Measurements from ENCODE around the gene KISS1R. TPM values are rescaled to one million over a fixed set of nuclear protein-coding genes. Genes with fewer than 3 reads are reported as not detected.
A peak's percentile ranks its signal among the peaks of the same experiment; 100 is the strongest.

KISS1R gene
- total RNA-seq, 4 donors from 2014 or later, result not detected

GRCh38 chr19:906480-906879 lies 10.7 kb upstream of the KISS1R start:
- Histone ChIP-seq H3K4me3 (no peak overlapping the region), H3K9me3 (no peaks in the 10 kb centered on the region), H3K36me3 (peaks cover 0 to 8% (median 4%) of the 10 kb centered on the region in 4 donors), H3K27me3 (no peaks in the 10 kb centered on the region), H3K27ac (replicated peaks in 1 of 4) (no peak overlapping the region), H3K4me1 (peaks cover 0 to 29% (median 22%) of the 10 kb centered on the region in 4 donors)
- TF ChIP-seq EP300 (IDR thresholded peaks at IDR 0.05) (no peak), POLR2A (IDR thresholded peaks at IDR 0.05; ENCODE audit: low read depth) (no peak), CTCF (IDR thresholded peaks at IDR 0.05) (no peak), POLR2AphosphoS5 (IDR thresholded peaks at IDR 0.05) (no peak)
- intact Hi-C loops (cut with DNase I), result no loop called here
- 94% methylated on average over 7 of the region's 7 CpGs for WGBS
- no peak for DNase-seq (ENCODE audit: extremely low spot score)

- intact Hi-C loops (cut with DNase I), result no loop called here
- TF ChIP-seq CTCF (IDR thresholded peaks at IDR 0.05) (no peak), EP300 (IDR thresholded peaks at IDR 0.05) (no peak), POLR2AphosphoS5 (IDR thresholded peaks at IDR 0.05) (no peak), POLR2A (IDR thresholded peaks at IDR 0.05; ENCODE audit: low read depth) (no peak)
- H3K27me3 ChIP-seq, result no peaks in the 10 kb centered on the region
- no peaks in the 10 kb centered on the region for H3K9me3 ChIP-seq
- no peak overlapping the region for H3K4me3 ChIP-seq
- no peak overlapping the region for H3K27ac ChIP-seq (replicated peaks in 1 of 4)
- H3K4me1 ChIP-seq, result peaks cover 0 to 36% (median 29%) of the 10 kb centered on the region in 4 donors
- 74% methylated on average over 7 of the region's 14 CpGs for WGBS
- H3K36me3 ChIP-seq, result peaks cover 0 to 4% (median 0%) of the 10 kb centered on the region in 4 donors
- no peak for DNase-seq (ENCODE audit: extremely low spot score)
Observed at GRCh38 chr19:907183-907853, 9.8 kb upstream of the KISS1R start.

DNA sequence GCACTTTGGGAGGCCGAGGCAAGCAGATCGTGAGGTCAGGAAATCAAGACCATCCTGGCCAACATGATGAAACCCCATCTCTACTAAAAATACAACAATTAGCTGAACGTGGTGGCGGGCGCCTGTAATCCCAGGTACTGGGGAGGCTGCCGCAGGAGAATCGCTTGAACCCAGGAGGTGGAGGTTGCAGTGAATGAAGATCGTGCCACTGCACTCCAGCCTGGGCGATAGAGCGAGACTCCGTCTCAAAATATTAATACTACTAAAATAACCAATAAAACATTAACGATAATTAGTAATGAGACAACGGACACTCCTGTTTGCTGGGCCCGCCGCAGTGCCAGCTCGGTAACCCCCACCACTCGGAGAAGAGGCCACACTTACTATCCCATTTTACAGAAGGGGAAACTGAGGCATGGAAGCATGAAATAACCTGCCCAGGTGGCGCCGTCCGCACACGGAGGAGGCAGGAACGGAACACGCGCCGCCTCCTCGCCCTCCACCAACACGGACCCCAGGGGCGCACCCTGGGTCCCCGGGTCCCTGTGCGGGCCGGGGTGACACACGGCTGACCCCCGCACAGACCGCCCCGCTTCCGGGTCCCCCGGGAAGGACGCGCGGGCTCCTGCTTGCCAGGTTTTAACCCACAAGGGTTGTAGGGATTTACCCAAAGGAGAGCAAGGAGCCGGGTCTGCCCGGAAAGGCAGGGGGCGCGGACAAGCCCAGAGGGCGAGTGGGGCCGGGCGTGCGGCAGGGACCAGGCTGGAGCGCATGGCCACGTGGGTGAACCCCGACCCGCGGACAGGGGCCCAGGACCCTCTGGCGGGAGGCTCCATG lies 5.7 kb upstream of the KISS1R start:
- H3K4me3 ChIP-seq, result peak overlapping the region in 1 of 4 donors; percentile 88
- H3K27me3 ChIP-seq, result peaks cover 0 to 3% (median 0%) of the 10 kb centered on the region in 4 donors
- WGBS, result 82% methylated on average over 50 of the region's 54 CpGs
- DNase-seq (ENCODE audit: extremely low spot score), result no peak
- H3K36me3 ChIP-seq, result peaks cover 0 to 4% (median 0%) of the 10 kb centered on the region in 4 donors
- TF ChIP-seq POLR2AphosphoS5 (IDR thresholded peaks at IDR 0.05) (no peak), EP300 (IDR thresholded peaks at IDR 0.05) (no peak), POLR2A (IDR thresholded peaks at IDR 0.05; ENCODE audit: low read depth) (no peak), CTCF (IDR thresholded peaks at IDR 0.05) (no peak)
- no peaks in the 10 kb centered on the region for H3K9me3 ChIP-seq
- intact Hi-C loops (cut with DNase I), result no loop called here
- H3K27ac ChIP-seq (replicated peaks in 1 of 4), result peak overlapping the region in 1 of 4 donors; percentile 48
- peaks cover 4 to 35% (median 31%) of the 10 kb centered on the region in 4 donors for H3K4me1 ChIP-seq

- intact Hi-C loops (cut with DNase I), result no loop called here
- under 1% methylated on average over 30 of the region's 69 CpGs for WGBS
- H3K36me3 ChIP-seq, result peaks cover 0 to 4% (median 0%) of the 10 kb centered on the region in 4 donors
- peaks cover 12 to 44% (median 40%) of the 10 kb centered on the region in 4 donors for H3K4me1 ChIP-seq
- H3K4me3 ChIP-seq, result peak overlapping the region; percentile 77 to 94 (median 89)
- H3K27ac ChIP-seq (replicated peaks in 1 of 4), result peak overlapping the region; percentile 79 to 94 (median 90)
- no peak for TF ChIP-seq EP300 (IDR thresholded peaks at IDR 0.05)
- no peak for TF ChIP-seq CTCF (IDR thresholded peaks at IDR 0.05)
- TF ChIP-seq POLR2AphosphoS5 (IDR thresholded peaks at IDR 0.05), result no peak
- no peak for TF ChIP-seq POLR2A (IDR thresholded peaks at IDR 0.05; ENCODE audit: low read depth)
- no peak for DNase-seq (ENCODE audit: extremely low spot score)
- H3K9me3 ChIP-seq, result no peaks in the 10 kb centered on the region
- peaks cover 0 to 13% (median 8%) of the 10 kb centered on the region in 4 donors for H3K27me3 ChIP-seq
Observed at GRCh38 chr19:912181-913079, 4.7 kb upstream of the KISS1R start.

Measured in esophagus muscularis mucosa (tissue), 4 donors.